GM23338 (cell line): ENCODE measurements around the gene KAZN. TPM values are rescaled to one million over a fixed set of nuclear protein-coding genes. Genes with fewer than 3 reads are reported as not detected.

Experiments used
- ATAC-seq: fragments of 200-7000 bp; cut with Tn5 transposase; 3 replicates; pipeline ENCODE4 v1.9.1; 2020
- DNase-seq: peaks from one replicate; pipeline ENCODE4 v3.0.0-alpha.2; 2015; ENCODE audit warnings: low spot score
- H2AFZ ChIP-seq: fragments of 200-600 bp; sonication (generic); 2 replicates; pipeline ENCODE4 v1.8.0; 2016; ENCODE audit warnings: antibody characterized with exemption, mild to moderate bottlenecking, moderate library complexity
- H3F3A ChIP-seq: fragments of 200-600 bp; sonication (generic); replicated peaks from 2 replicates; pipeline ENCODE4 v1.8.0; 2017; ENCODE audit warnings: antibody characterized with exemption, mixed run types, low read depth
- H3K27ac ChIP-seq: fragments of 200-600 bp; sonication (generic); 2 replicates; pipeline ENCODE4 v1.6.1; 2016; ENCODE audit warnings: low read depth
- H3K27me3 ChIP-seq: fragments of 200-600 bp; sonication (generic); 2 replicates; pipeline ENCODE4 v1.8.0; 2016; ENCODE audit warnings: mild to moderate bottlenecking, mixed run types, moderate library complexity; ENCODE audit not compliant: insufficient read depth
- H3K36me3 ChIP-seq: fragments of 200-600 bp; sonication (generic); 2 replicates; pipeline ENCODE4 v1.8.0; 2016; ENCODE audit warnings: mild to moderate bottlenecking; ENCODE audit not compliant: insufficient read depth
- H3K4me1 ChIP-seq: fragments of 200-600 bp; sonication (generic); 2 replicates; pipeline ENCODE4 v1.8.0; 2016; ENCODE audit warnings: mild to moderate bottlenecking, moderate library complexity; ENCODE audit not compliant: insufficient read depth
- H3K4me2 ChIP-seq: fragments of 200-600 bp; sonication (generic); 2 replicates; pipeline ENCODE4 v1.7.1; 2017; ENCODE audit warnings: mixed run types
- H3K4me3 ChIP-seq: fragments of 200-600 bp; sonication (generic); 2 replicates; pipeline ENCODE4 v1.6.1; 2016; ENCODE audit warnings: mixed run types
- H3K79me2 ChIP-seq: fragments of 200-600 bp; sonication (generic); replicated peaks from 2 replicates; pipeline ENCODE4 v1.8.0; 2017; ENCODE audit warnings: mild to moderate bottlenecking; ENCODE audit not compliant: insufficient read depth
- H3K9me2 ChIP-seq: fragments of 200-600 bp; sonication (generic); 2 replicates; pipeline ENCODE4 v1.8.0; 2017; ENCODE audit not compliant: insufficient read depth
- H4K20me1 ChIP-seq: fragments of 200-600 bp; sonication (generic); replicated peaks from 2 replicates; pipeline ENCODE4 v1.8.0; 2017; ENCODE audit warnings: mild to moderate bottlenecking; ENCODE audit not compliant: insufficient read depth
- H3K27ac Mint-ChIP-seq: 2 replicates; pipeline ENCODE4 v1.8.0; 2020; ENCODE audit warnings: inconsistent platforms, mild to moderate bottlenecking, moderate library complexity, mixed read lengths
- H3K27me3 Mint-ChIP-seq: 3 replicates; pipeline ENCODE4 v1.8.0; 2022; ENCODE audit warnings: low read depth, mild to moderate bottlenecking, moderate library complexity, mixed read lengths, inconsistent platforms; ENCODE audit not compliant: insufficient read depth, poor library complexity
- H3K36me3 Mint-ChIP-seq: 3 replicates; pipeline ENCODE4 v1.8.0; 2021; ENCODE audit warnings: low read depth, mild to moderate bottlenecking, inconsistent platforms, moderate library complexity, mixed read lengths
- H3K4me1 Mint-ChIP-seq: 3 replicates; pipeline ENCODE4 v1.8.0; 2020; ENCODE audit warnings: mild to moderate bottlenecking, inconsistent platforms, mixed read lengths
- H3K4me3 Mint-ChIP-seq: 3 replicates; pipeline ENCODE4 v1.8.0; 2021; ENCODE audit warnings: moderate library complexity, mild to moderate bottlenecking, inconsistent platforms, mixed read lengths
- H3K9me3 Mint-ChIP-seq: 3 replicates; pipeline ENCODE4 v1.8.0; 2020; ENCODE audit warnings: moderate library complexity, mild to moderate bottlenecking, inconsistent platforms, mixed read lengths
- EZH2phosphoT487 ChIP-seq: fragments of 200-600 bp; sonication (generic); IDR thresholded peaks from one replicate; pipeline ENCODE4 v1.8.1; 2018; ENCODE audit warnings: antibody characterized with exemption; ENCODE audit not compliant: unreplicated experiment
- REST ChIP-seq: IDR thresholded peaks from one replicate; pipeline ENCODE4 v1.6.1; 2018; ENCODE audit warnings: antibody characterized with exemption; ENCODE audit not compliant: unreplicated experiment
- ZNF114 ChIP-seq: fragments of 250-450 bp; sonication (Bioruptor Pico); IDR thresholded peaks from 2 replicates; pipeline ENCODE4 v1.5.0; 2020; ENCODE audit warnings: mild to moderate bottlenecking, moderate library complexity
- ZNF462 ChIP-seq: fragments of 250-450 bp; sonication (Bioruptor Pico); IDR thresholded peaks from 2 replicates; pipeline ENCODE4 v1.5.0; 2020; ENCODE audit warnings: mild to moderate bottlenecking, moderate library complexity
- polyA plus RNA-seq: library from polyadenylated mRNA; unstranded; fragments of >200 nt; fragmentation: Nextera tagmentation; extraction: Ambion mirVana; gene quantifications from 2 replicates; pipeline ENCODE4 v1.2.1, GENCODE V29; 2016
- total RNA-seq: library from RNA; depleted of rRNA; stranded (reverse); fragments of >200 nt; shearing (Covaris generic); gene quantifications from 2 replicates; pipeline ENCODE4 v1.2.3, GENCODE V29; 2014

KAZN gene
- total and polyA plus RNA-seq, 2 experiments from 2014 or later = 9.9 to 15.0 TPM

GRCh38 chr1:14580986-14581385 lies 17.5 kb upstream of the KAZN start (continued):
- TF ChIP-seq ZNF462 = no peak
- no peak for TF ChIP-seq EZH2phosphoT487
- TF ChIP-seq ZNF114 = no peak

GRCh38 chr1:14583788-14584187 lies 14.7 kb upstream of the KAZN start:
- Histone ChIP-seq H3K4me3 (no peak overlapping the region), H3K4me2 (no peak overlapping the region), H4K20me1 (no peaks in the 10 kb centered on the region), H3K36me3 (no peaks in the 10 kb centered on the region), H3K4me1 (no peaks in the 10 kb centered on the region), H3K9me2 (no peaks in the 10 kb centered on the region; the same call in 1 of the 2 replicates), H3K79me2 (no peaks in the 10 kb centered on the region), H3K27ac (no peak overlapping the region), H3K27me3 (peaks cover 6% of the 10 kb centered on the region; the same call in 1 of the 2 replicates), H2AFZ (no peak overlapping the region), H3F3A (no peaks in the 10 kb centered on the region)
- Mint-ChIP-seq H3K4me1 (no peaks in the 10 kb centered on the region), H3K36me3 (no peaks in the 10 kb centered on the region), H3K4me3 (no peak overlapping the region), H3K9me3 (peaks cover 3% of the 10 kb centered on the region; the same call in 2 of the 3 replicates), H3K27me3 (peaks cover 6% of the 10 kb centered on the region), H3K27ac (no peak overlapping the region)
- ATAC-seq = no peak
- DNase-seq = no peak
- TF ChIP-seq ZNF114 (no peak), REST (no peak), EZH2phosphoT487 (no peak)
